Fibroblast of skin of right biceps (primary cell): ENCODE results near the gene TLE2.
"Not testable (repeated sequence)": the region's sequence is repeated elsewhere in the genome, so short reads cannot be mapped to it uniquely, and the experiment has no call there.

Experiments used
- DNase-seq: peaks from one replicate; pipeline ENCODE4 v3.0.0-alpha.2; 2013

The TLE2 gene

DNA sequence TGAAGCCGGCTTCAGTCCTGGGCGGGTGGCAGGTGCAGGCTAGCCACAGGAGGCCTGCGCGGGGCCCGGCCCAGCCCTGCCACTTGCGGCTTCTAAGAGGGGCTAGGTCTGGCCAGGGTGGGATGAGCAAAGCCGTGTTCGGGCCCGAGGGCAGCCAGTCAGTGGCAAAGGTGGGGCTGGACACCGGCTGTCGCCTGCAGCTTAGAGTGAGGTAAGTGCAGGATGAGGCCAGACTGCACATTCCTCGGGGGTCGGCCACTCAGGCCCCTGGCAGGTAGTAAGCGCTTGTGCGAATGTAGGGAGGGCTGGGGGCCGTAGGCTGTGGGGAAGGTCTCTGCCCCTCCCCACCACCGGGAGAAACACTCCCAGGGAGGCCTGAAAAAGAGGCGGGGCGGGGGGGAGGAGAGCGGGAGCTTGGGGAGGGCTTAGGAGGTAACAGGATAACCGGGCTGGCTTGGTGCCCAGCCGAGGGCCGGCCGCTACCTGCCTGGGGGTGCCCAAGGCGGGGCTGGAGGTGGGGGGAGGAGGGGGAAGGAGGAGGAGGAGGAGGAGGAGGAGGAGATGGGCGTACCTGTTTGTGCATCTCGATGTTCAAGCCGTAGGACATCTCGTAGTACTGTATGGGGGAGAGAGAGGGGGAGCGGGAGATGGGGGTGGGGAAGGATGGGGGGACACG lies 26.8 kb upstream of the TLE2 start:
- DNase-seq, result no peak

DNA sequence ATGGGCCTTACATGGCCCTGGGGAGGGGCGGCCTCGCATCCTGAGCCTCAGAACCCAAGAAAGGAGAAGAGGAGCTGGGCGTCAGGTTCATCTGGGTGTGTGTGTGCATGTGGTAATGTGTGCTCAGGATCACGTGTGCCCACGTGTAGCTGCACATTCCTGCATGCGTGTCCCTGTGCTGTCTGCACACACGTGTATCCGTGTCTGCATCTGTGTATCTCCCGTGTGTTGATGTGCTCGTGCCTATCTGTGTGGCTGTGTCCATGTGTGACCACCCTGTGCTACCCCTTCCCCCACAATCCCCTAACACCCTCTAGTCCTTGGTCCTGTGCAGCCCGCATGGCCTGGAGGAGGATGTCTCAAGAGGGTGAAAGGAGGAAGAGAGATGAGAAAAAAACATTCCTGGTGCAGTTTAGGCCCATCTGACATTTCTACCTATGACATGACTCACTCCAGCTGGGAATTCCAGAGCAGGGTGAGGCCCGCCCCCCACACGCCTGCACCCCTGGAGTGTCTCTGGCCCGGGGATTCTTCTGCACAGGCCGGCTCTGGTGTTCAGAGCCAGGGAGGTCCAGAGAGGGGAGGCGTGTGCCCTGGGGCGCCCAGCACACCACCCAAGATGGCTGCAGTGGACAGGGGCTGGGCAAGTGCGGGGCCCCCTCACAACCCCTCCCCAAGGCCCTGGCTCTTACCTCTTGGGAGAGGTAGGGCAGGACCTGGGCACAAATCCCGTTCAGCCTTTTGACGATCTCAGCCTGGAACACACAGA lies 26.1 kb upstream of the TLE2 start:
- no peak for DNase-seq

DNA sequence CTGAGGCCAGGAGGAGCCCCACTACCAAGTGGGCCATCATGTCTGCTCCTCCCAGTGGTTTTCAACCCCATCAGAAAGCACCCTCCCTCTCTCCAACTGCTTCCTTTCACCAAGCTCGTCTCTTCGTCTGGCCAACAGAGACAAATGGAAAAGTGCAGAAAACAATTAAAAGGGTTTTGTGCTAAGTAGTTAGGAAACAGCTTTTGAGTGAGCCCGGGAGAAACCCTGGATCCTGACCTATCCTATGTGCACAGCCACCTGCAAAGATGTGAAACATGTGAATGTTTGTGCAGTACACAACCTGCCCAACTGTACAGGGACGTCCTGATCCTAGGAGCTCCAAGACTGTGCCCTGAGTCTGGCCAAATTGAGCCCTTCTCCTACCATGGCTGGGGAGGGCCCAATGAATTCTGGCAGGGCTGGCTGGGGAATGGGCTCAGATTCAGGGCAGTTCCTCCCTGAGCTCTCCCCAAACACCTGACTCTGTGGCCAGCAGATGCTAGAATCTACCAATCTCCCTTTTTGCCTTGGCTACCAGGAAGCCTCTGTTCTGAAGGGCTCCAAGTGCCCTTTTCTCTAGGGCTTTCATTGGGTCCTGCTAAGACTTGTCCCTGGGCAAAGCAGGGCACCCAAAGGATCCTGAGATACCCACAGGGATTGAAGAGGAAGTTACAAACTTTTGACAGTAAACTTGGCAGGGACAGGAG lies 25.3 kb upstream of the TLE2 start:
- no peak for DNase-seq

DNA sequence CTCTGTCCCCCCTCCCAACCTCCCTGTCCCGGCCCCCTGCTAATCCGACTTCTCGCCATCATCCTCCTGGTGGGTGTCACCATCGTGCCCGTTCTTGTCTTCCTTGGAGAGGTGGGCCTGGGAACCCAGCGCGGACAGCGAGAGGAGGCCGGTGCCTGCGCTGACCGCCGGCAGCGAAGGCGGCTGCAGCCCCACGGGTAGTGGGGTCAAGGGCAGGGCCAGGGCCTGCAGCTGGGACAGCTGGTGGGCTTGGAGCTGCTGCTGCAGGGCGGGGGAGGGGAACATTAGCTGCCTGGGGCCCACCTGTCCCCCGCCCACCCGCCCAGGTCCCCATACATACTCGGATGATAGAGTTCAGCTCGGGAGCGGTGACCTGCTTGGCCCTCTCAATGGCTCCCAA lies 24.7 kb upstream of the TLE2 start:
- DNase-seq, result no peak

DNA sequence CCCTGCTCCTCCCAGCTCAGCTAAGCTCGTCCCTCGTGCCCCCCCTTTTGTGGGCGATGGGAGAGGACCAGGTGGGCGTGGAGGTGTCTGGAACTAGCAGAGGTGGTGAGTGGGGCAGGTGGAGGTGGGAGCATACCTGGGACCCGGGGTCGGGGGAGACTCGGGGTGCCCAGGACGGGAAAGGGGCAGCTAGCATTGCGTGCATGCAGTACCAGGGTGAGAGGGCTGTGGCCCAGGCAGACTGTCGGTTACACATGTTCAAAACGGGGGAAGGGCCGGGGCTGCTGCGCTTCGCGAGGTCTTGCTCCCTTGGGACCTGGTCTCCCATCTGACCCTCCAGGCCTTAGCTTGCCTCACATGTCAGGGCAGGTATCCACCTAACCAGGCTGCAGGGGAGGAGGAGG lies 24.1 kb upstream of the TLE2 start:
- no peak for DNase-seq

DNA sequence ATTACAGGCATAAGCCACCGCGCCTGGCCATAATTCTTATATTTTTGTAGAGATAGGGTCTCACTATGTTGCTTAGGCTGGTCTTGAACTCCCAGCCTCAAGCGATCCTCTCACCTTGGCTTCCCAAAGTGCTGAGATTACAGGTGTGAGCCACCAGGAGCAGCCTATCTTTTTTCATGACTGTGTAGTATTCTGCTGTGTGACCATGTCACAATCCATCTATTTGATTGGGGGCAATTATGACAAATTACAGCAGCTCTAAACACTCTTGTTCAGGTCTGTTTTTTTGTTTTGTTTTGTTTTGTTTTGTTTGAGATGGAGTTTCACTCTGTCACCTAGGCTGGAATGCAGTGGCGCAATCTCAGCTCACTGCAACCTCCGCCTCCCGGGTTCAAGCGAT lies 20.9 kb upstream of the TLE2 start:
- DNase-seq, result not testable (repeated sequence)

DNA sequence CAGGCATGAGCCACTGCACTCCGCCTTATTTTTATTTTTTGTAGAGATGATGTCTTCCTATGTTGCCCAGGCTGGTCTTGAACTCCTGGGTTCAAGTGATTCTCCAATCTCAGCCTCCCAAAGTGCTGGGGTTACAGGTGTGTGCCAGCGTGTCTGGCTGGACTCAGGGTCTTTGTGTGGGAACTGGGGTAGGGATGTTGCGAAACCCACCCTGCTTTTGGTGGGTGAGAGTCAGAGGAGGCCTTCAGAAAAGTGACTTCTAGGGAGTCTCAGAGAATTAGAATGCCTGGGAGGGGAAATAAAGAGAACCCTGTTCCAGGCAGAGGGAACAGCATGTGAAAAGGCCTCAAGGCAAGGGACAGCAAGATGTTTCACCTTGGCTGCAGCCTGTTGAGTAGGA lies 20.0 kb upstream of the TLE2 start:
- no peak for DNase-seq

DNA sequence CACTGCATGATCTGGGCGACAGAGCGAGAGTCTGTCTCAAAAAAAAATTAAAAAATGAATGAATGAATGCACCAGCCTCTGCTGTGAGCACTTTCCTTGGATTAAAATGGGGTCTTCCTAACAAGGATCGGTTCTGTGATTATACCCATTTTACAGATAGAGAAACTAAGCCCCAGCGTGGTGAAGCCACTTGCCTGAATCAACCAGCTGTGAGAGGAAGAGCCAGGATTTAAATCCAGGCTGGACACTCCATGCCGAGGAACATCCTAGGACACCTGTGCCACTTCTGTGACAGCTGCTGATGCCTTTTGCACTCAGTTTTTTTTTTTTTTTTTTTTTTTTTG lies 19.1 kb upstream of the TLE2 start:
- no peak for DNase-seq

DNA sequence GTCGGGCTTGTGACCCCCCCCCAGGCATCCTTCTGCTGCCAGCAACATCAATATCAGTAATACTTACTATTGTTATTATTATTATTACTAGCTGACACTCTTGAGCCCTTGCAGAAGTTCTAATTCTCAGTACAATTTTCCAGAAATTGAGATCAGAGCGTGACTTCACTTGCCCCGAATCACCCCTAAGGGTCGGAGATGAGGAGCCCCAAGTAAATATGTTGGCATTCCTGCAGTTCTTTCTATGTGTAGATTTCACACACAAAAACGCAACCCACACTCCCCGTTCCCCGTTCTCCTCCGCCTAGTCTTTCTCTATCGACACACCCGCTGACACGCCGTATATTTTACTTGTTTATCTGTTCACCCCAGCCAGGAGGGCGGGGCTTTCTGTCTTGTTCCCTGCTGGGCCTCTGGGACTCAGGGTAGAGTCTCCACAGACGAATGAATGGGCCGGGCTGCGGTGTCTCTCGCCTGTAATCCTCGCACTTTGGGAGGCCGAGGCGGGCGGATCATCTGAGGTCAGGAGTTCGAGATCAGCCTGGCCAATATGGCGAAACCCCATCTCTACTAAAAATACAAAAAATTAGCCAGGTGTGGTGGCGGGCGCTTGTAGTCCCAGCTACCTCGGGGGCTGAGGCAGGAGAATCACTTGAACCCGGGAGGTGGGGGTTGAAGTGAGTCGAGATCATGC lies 18.6 kb upstream of the TLE2 start:
- peak; percentile 83 for DNase-seq

DNA sequence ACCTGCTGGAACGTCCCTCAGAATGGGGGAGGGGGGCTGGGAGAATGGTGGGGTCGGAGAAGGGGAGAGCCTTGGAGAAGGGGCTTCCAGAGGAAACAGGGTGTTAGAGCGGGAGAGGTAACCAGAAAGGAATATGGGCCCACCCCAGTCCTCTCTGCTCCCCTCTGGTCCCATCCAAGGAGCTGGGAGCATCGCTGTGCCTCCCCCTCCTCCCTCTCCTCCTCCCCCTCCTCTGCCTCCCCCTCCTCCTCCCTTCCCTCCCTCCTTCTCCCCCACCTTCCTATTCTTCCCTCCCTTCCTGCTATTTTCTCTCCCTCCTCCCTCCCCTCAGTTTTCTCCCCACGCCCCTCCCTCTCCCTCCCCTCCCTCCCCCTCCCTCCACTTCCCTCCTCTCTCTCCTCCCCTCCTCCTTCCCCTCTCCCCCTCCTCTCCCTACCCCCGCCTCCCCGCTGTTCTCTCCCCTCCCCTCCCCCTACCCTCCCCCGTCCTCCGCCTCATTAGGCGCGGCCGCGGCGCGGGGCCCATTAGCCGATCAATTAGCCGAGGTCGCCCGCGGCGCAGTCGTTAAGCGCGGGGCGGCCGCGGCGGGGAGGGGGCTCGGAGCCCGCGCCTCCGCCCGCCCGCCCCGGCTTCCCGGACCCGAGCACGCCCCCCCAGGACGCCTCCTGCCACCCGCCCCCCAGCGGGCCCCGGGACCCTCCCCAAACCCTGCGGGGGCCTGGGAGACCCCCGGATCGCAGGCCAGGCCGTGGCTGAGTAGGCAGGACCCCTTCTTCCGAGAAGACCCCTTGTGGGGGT lies 17.8 kb upstream of the TLE2 start:
- DNase-seq, result peak; percentile 32

DNA sequence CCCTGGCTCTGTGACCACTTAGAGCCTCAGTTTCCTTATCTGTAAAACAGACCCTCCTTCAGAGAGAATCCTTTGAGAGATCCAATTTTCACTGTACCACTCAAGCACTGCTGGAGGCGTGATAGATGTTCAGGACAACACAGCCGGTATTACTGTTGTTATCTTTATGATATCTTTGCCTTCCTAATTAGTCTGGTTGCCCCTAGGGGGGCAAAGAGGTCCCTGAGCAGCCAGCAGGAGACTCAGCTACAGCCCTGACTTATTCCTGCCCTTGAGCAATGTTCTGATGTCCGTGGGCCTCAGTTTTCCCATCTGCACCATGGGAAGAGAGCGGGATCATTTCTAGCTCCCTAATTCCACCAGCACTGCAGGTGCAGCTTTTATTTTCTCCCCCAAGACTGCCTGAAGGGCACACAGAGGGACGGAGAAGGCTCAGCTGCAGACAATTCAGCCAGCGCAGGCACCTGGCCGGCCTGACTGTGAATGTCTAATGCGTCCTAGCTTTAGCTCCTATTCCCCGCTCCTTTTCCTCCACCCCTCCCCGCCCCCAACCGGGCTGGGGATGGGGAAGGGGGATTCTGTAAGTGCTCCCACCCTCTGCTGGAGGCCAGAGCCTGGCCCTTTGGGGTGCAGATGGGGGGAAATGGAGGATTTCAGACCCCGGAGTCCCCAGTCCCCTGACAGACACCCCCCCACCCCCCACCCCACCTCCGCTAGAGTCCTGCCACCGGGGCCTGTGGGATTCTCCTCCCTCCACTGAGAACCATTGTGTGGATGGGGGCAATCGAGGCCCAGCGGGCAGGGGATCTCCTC lies 17.0 kb upstream of the TLE2 start:
- DNase-seq, result no peak

DNA sequence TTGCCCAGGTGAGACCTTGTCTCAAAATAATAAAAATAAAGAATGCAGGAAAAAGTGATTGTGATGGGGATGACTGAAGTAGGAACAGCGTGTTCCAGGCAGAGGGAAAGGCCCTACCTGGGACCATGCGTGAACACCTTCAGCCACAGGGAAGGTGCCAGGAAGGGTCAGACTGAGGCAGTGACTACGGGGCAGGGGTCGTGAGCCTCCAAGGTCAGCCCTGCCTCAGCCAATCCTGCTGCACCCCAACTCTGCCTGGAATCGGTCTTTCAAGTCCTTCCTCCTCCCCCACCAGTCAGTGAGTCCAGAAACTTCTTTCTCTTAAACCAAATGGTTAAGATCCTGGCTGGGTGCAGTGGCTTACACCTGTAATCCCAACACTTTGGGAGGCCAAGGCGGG lies 16.1 kb upstream of the TLE2 start:
- DNase-seq, result no peak

DNA sequence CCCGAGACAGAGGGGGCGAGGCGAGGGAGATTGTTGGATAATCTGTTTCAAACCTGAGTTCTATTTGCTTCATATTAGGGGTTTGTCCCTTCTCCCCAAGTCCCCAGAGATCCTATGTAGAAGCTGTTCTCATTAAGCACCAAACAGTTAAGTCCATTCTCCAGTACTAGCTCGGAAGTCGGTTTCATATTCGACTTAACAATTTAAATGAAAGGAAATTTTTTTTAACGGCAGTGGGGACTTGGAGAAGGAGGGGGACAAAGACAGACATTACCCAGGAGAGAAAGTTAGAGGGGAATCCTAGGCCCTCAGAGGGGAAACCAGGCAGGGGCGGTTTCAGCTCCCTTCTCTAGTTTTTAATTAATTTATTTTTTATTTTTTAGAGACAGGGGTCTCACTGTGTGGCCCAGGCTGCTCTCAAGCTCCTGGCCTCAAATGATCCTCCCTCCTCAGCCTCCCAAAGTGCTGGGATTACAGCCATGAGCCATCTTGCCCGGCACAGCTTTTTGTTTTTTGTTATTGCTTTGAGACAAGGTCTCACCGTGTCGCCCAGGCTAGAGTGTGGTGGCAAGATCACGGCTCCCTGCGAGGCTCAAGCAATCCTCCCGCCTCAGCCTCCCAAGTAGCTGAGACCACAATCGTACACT lies 13.7 kb upstream of the TLE2 start:
- DNase-seq, result no peak

DNA sequence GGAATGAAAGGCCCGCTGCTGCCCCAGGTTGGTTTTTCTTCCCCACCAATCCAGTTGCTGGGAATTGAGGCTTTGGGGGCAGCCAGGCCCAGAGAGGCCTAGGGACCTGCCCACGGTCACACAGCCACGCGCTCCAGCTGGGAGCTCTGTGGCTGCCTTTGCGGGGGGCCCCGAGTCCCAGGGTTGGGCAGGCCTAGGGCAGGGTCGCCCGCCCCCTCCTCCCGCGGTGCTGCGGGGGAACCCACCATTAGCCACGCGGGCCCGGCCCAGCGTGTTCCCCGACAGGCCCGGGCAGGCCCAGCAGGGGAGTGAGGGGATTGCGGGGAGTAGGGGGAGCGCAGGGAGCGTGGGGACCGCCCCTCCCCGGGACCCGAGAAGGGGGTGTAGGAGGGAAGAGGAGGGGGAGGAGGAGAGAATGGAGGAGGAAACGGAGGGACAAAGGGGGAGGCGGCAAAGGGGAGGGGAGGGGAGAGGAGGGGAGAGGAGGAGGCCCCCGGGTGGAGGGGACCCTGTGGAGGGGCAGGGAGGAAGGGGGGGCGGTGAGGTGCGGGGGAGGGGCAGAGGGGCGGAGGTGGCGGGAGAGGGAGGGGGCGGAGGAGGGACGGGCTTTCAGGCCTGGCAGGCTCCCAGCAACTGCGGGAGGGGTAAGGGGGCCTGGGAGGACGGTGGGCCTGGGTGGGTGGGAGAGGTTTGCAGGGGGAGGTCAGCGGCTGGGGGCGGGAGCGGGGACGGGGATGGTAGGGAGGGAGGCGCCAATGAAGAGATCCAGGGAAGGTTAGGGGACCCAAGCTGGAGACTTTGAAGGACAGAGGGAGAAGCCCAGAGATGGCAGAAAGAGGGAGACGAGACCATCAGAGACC lies 12.9 kb upstream of the TLE2 start:
- DNase-seq, result no peak

DNA sequence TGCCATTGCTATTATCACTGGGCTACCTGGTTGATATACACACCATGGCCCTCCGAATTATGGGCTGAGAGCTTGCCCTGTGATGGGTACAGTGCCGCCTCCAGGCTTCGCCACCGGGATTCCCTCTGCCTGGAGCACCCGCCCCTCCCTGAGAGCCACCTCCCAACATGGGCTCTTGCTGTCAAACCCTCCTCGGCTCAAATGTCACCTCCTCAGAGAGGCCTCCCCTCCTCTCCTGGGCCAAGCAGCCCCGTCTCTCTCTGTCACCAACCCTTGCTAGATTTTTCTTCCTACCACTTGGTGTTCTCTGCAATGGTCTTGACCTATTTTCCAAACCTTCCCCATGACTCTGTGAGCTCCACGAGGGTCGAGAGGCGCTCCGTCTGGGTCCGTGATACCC lies 12.2 kb upstream of the TLE2 start:
- no peak for DNase-seq

DNA sequence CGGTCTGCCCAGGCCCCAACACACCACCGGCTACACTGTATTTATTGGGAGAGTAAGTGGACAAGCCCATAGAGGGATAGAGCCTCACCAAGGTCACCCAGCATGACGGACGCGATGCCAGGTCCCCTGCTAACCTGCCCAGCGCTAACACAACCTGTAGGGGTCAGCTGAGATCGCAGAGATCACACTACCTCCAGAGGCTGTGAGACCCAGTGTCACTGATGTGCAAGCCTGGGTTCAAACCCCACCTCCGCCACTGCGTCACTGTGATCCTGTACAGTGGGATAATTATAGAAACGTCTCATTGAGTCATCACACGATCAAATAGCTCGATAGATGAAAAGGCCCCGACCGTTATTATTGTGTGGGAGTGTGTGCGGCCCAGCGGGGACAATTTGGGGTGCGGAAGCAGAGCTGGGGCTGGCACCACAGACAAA lies 10.6 kb upstream of the TLE2 start:
- no peak for DNase-seq

DNA sequence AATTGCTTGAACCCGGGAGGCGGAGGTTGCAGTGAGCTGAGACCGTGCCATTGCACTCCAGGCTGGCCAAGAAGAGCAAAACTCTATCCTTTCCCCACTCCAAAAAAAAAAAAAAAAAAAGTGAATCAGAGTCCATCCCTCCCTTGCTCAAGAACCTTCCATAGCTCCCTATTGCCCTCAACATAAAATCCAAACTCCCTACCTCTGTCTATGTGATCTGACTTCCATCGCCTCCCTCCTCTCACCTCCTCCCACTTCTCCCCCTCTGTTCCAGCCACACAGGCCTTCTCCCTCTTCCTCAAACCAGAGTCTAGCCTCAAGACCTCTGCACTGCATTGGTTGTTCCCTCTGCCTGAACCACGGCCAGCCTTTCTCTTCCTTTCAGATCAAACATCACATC lies 10.0 kb upstream of the TLE2 start:
- DNase-seq, result no peak

DNA sequence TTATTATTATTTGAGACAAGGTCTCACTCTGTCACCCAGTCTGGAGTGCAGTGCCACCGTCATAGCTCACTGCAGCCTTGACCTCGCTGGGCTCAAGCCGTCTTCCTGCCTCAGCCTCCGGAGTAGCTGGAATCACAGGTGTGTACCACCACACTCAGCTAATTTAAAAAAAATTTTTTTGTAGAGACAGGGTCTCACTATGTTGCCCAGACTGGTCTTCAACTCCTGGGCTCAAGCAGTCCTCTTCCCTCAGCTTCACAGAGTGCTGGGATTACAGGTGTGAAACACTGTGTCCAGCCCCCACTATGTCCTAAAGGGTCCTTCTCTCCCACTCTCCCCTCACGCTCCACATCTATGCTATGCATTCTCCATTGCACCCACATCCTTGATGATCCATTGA lies 9.1 kb upstream of the TLE2 start:
- no peak for DNase-seq

DNA sequence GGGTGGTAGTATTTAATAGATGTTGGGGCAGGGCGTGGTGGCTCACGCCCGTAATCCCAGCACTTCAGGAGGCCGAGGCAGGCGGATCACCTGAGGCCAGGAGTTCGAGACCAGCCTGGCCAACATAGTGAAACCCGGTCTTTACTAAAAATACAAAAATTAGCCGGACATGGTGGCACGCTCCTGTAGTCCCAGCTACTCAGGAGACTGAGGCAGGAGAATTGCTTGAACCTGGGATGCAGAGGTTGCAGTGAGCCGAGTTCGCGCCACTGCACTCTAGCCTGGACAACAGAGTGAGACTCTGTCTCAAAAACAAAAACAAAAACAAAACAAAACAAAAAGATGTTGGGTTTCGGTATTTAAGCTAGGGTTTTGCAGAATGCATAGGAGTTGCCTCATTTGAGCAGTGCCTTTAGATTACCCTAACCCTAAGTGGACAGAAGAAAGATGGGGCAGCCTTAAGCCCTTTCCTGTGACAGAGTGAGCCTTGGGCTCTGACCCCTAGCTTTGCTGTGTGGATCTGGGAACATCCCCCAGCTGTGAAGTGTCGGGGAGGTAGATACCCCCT lies 8.0 kb upstream of the TLE2 start:
- DNase-seq, result not testable (repeated sequence)
